K562 (cell line): ENCODE measurements around the gene MAN2B1. TPM values are rescaled to one million over a fixed set of nuclear protein-coding genes. Genes with fewer than 3 reads are reported as not detected.

Source experiments
- ARID1B ChIP-seq: fragments of 450-650 bp; IDR thresholded peaks from 2 replicates; pipeline ENCODE4 v1.6.1; 2016; ENCODE audit warnings: antibody characterized with exemption, mild to moderate bottlenecking, inconsistent platforms
- DNMT1 ChIP-seq: fragments of 450-650 bp; IDR thresholded peaks from 2 replicates; pipeline ENCODE4 v1.6.1; 2016; ENCODE audit warnings: antibody characterized with exemption, mild to moderate bottlenecking
- E2F8 ChIP-seq: fragments of 450-650 bp; IDR thresholded peaks from 2 replicates; pipeline ENCODE4 v1.7.1; 2018; ENCODE audit warnings: mild to moderate bottlenecking, low read depth; ENCODE audit not compliant: partially characterized antibody
- ELF4 ChIP-seq: fragments of 450-650 bp; formaldehyde crosslinking; IDR thresholded peaks from 2 replicates; pipeline ENCODE4 v1.4.0; 2022; ENCODE audit warnings: missing genetic modification characterization
- ESRRA ChIP-seq: fragments of 450-650 bp; IDR thresholded peaks from 2 replicates; pipeline ENCODE4 v1.6.1; 2014; ENCODE audit warnings: low read depth, mild to moderate bottlenecking, moderate library complexity, borderline replicate concordance
- FOXK2 ChIP-seq, 2 experiments: fragments of 450-650 bp; IDR thresholded peaks in 1 of 2; conservative IDR thresholded peaks in 1 of 2; 2 replicates each; pipeline ENCODE4 v1.6.1; 2016; ENCODE audit warnings: low read depth in 2 of 2, mild to moderate bottlenecking in 1 of 2
- FOXP1 ChIP-seq: sonication (generic); formaldehyde crosslinking; IDR thresholded peaks from 2 replicates; pipeline ENCODE4 v1.8.0; 2022; ENCODE audit warnings: mild to moderate bottlenecking, missing genetic modification reagents
- HINFP ChIP-seq: fragments of 450-650 bp; conservative IDR thresholded peaks from 2 replicates; pipeline ENCODE4 v1.6.1; 2016; ENCODE audit warnings: missing genetic modification characterization, low read depth, mild to moderate bottlenecking, control low read depth, missing compliant biosample characterization
- JUND ChIP-seq, 2 experiments: IDR thresholded peaks; 2 replicates in 1 of 2; 3 replicates in 1 of 2; pipeline ENCODE4 v1.6.1; 2011; ENCODE audit warnings: borderline replicate concordance in 2 of 2, low read depth in 2 of 2, low read length in 2 of 2, improper control_type of control experiment in 1 of 2, missing biosample characterization in 1 of 2, missing genetic modification characterization in 1 of 2, missing genetic modification reagents in 1 of 2
- LEF1 ChIP-seq: fragments of 450-650 bp; IDR thresholded peaks from 2 replicates; pipeline ENCODE4 v1.6.1; 2016; ENCODE audit warnings: mild to moderate bottlenecking
- MLX ChIP-seq, 2 experiments: fragments of 450-650 bp in 1 of 2; sonication (generic) in 1 of 2; formaldehyde crosslinking; conservative IDR thresholded peaks; 2 replicates each; pipeline versions ENCODE4 v1.4.0 to v1.8.1; 2020 to 2022; ENCODE audit warnings: mild to moderate bottlenecking in 1 of 2, missing genetic modification reagents in 1 of 2
- NCOR1 ChIP-seq: fragments of 450-650 bp; IDR thresholded peaks from 2 replicates; pipeline ENCODE4 v1.6.1; 2016; ENCODE audit warnings: mild to moderate bottlenecking, moderate library complexity
- RBM25 ChIP-seq: fragments of 200-400 bp; formaldehyde crosslinking; IDR thresholded peaks from 2 replicates; pipeline ENCODE4 v1.6.1; 2018; ENCODE audit warnings: low read length, low read depth, moderate library complexity; ENCODE audit not compliant: severe bottlenecking
- TCF7L2 ChIP-seq: fragments of 150-350 bp; IDR thresholded peaks from 2 replicates; pipeline ENCODE4 v1.6.1; 2016; ENCODE audit warnings: low read depth, mild to moderate bottlenecking, low read length, moderate library complexity
- YY1 ChIP-seq, 3 experiments: IDR thresholded peaks; 2 replicates each; pipeline ENCODE4 v1.6.1; 2011; ENCODE audit warnings: low read length in 2 of 3, mild to moderate bottlenecking in 2 of 3, moderate library complexity in 2 of 3, borderline replicate concordance in 1 of 3, control low read depth in 1 of 3, low read depth in 1 of 3; ENCODE audit not compliant: insufficient read depth in 3 of 3, insufficient replicate concordance in 2 of 3, control insufficient read depth in 1 of 3, insufficient read length in 1 of 3; ENCODE audit errors: extremely low read depth in 1 of 3
- ZBED1 ChIP-seq: IDR thresholded peaks from 2 replicates; pipeline ENCODE4 v1.6.1; 2014
- ZBTB33 ChIP-seq: sonication (generic); formaldehyde crosslinking; IDR thresholded peaks from 2 replicates; pipeline ENCODE4 v1.8.1; 2023; ENCODE audit warnings: mild to moderate bottlenecking, missing genetic modification reagents
- ZNF431 ChIP-seq: sonication (generic); formaldehyde crosslinking; IDR thresholded peaks from 2 replicates; pipeline ENCODE4 v1.8.0; 2022; ENCODE audit warnings: mild to moderate bottlenecking, missing genetic modification reagents
- polyA plus RNA-seq, 8 experiments: library from polyadenylated mRNA; depleted of rRNA in 4 of 8; stranded (reverse) in 5 of 8; unstranded in 3 of 8; fragments of >200 nt; fragmentation: Nextera tagmentation in 2 of 8; fragmentation: Illumina TruSeq in 1 of 8; extraction: Ambion mirVana in 2 of 8; extraction: Trizol in 1 of 8; gene quantifications; 2 replicates each; pipeline versions ENCODE4 v1.2.1 to v1.2.3, GENCODE V29; 2011 to 2014; ENCODE audit warnings: inconsistent platforms in 1 of 8, missing spikeins in 1 of 8
- total RNA-seq, 7 experiments: library from RNA; depleted of rRNA in 6 of 7; stranded (reverse); fragments of >200 nt in 6 of 7; fragmentation: Illumina TruSeq in 2 of 7; extraction: Trizol in 2 of 7; gene quantifications; 2 replicates each; pipeline versions ENCODE4 v1.2.1 to v1.2.3, GENCODE V29; 2011 to 2021; ENCODE audit warnings: low replicate concordance in 1 of 7

The MAN2B1 gene
- total and polyA plus RNA-seq, 9 of the 15 experiments (the other 6 are each of a cell fraction or from before 2014, with no cell fraction given), result 0.59 to 33.8 (median 11.4) TPM

- TF ChIP-seq HINFP (no peak), NCOR1 (peak; percentile 19; the same call in 1 of the 2 replicates), ZNF431 (CRISPR knock-in tag) (no peak), YY1 (IDR thresholded peaks at IDR 0.05; ENCODE audit: borderline replicate concordance in 1 of 3, control insufficient read depth in 1 of 3, extremely low read depth in 1 of 3, insufficient read depth in 3 of 3, insufficient read length in 1 of 3, insufficient replicate concordance in 2 of 3, low read depth in 1 of 3, low read length in 2 of 3) (peak in 2 of 3 experiments; percentile 44 to 77), RBM25 (no peak), E2F8 (peak; percentile 100), TCF7L2 (0 out of 2 replicates have a peak, but pooled peaks have one; percentile 49), FOXK2 (conservative IDR thresholded peaks at IDR 0.05 in 1 of 2, IDR thresholded peaks at IDR 0.05 in 1 of 2; ENCODE audit: low read depth in 2 of 2) (peak; percentile 98 to 99), FOXP1 (CRISPR knock-in tag) (0 out of 2 replicates have a peak, but pooled peaks have one; percentile 17), ELF4 (CRISPR knock-in tag) (peak; percentile 97), JUND (IDR thresholded peaks at IDR 0.05; ENCODE audit: borderline replicate concordance, low read depth, low read length) (peak; percentile 46), JUND (tag; IDR thresholded peaks at IDR 0.05; ENCODE audit: borderline replicate concordance, low read depth, low read length) (peak; percentile 64; the same call in 2 of the 3 replicates), ESRRA (peak; percentile 57; the same call in 1 of the 2 replicates), MLX (CRISPR knock-in tag; conservative IDR thresholded peaks at IDR 0.05) (0 out of 4 replicates have a peak, but pooled peaks of 1 of the 2 experiments have one; percentile 56), ZBED1 (no peak), DNMT1 (peak; percentile 66; the same call in 1 of the 2 replicates), ARID1B (0 out of 2 replicates have a peak, but pooled peaks have one; percentile 16), ZBTB33 (CRISPR knock-in tag) (no peak), LEF1 (peak; percentile 89)
Measured at GRCh38 chr19:12669270-12670158, 3.0 kb upstream of the MAN2B1 start (continued).
